WERI-Rb-1 (cell line): ENCODE measurements around the gene SPTBN1.

ENCODE experiments used
- DNase-seq: peaks from one replicate; pipeline ENCODE4 v3.0.0-alpha.2; 2020
- H3K27ac ChIP-seq: fragments of 250-450 bp; sonication (Bioruptor Pico); 2 replicates; pipeline ENCODE4 v1.5.1; 2020; ENCODE audit warnings: mild to moderate bottlenecking, moderate library complexity
- H3K27me3 ChIP-seq: fragments of 250-450 bp; sonication (Bioruptor Pico); 2 replicates; pipeline ENCODE4 v1.5.1; 2021; ENCODE audit warnings: mild to moderate bottlenecking, low read depth, moderate library complexity; ENCODE audit not compliant: insufficient read depth, severe bottlenecking
- H3K36me3 ChIP-seq: fragments of 250-450 bp; sonication (Bioruptor Pico); 2 replicates; pipeline ENCODE4 v1.5.1; 2020; ENCODE audit warnings: mild to moderate bottlenecking, moderate library complexity
- H3K4me3 ChIP-seq: 2 replicates; pipeline ENCODE4 v1.5.1; 2011; ENCODE audit warnings: low read depth, mild to moderate bottlenecking, control low read depth, low read length
- H3K9me3 ChIP-seq: fragments of 250-450 bp; sonication (Bioruptor Pico); 2 replicates; pipeline ENCODE4 v1.5.1; 2021; ENCODE audit warnings: mild to moderate bottlenecking, moderate library complexity; ENCODE audit not compliant: severe bottlenecking
- CTCF ChIP-seq: IDR thresholded peaks from 2 replicates; pipeline ENCODE4 v1.5.1; 2011; ENCODE audit warnings: low read depth, mild to moderate bottlenecking, control low read depth, inconsistent platforms, low read length

SPTBN1 gene

DNA sequence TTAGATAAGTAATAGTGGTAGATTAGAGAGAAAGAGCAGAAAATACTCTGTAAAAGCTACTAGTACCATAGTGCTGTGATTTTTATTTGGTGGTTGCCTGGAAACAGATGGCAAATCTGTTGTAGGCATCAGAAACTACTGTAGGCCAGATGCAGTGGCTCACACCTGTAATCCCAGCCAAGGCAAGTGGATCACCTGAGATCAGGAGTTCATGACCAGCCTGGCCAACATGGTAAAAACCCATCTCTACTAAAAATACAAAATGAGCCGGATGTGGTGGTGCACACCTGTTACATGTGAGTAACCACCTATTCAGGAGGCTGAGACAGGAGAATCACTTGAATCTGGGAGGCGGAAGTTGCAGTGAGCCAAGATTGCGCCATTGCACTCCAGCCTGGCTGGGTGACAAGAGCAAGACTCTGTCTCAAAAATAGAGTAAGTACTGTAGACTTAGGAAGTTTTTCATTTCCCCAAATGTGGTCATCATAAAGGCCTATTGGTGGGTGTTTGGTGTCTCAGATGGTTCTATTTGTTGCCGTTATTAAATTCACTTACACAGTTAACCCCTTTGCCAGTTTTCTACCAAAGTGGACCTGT is 79.6 kb downstream of the SPTBN1 start:
- no peaks in the 10 kb centered on the region for H3K9me3 ChIP-seq
- DNase-seq = no peak
- TF ChIP-seq CTCF = no peak
- H3K27me3 ChIP-seq = no peaks in the 10 kb centered on the region
- peaks cover 26% of the 10 kb centered on the region for H3K36me3 ChIP-seq
- no peak overlapping the region for H3K27ac ChIP-seq
- no peak overlapping the region for H3K4me3 ChIP-seq

DNA sequence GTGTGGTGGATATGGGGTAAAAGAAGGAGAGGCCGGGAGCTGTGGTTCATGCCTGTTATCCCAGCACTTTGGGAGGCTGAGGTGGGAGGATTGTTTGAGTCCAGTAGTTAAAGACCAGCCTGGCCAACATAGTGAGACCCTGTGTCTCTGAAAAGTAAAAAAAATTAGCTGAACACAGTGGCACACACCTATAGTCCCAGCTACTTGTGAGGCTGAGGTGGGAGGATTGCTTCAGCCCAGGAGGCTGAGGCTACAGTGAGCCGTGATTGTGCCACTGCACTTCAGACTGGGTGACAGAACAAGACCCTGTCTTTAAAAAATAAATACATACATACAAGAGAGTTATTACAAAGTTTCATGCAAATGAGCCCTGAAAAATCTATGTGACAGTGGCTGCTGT is 80.6 kb downstream of the SPTBN1 start:
- no peaks in the 10 kb centered on the region for H3K9me3 ChIP-seq
- H3K36me3 ChIP-seq = peaks cover 26% of the 10 kb centered on the region
- no peaks in the 10 kb centered on the region for H3K27me3 ChIP-seq
- DNase-seq = no peak
- no peak overlapping the region for H3K4me3 ChIP-seq
- no peak overlapping the region for H3K27ac ChIP-seq
- no peak for TF ChIP-seq CTCF

DNA sequence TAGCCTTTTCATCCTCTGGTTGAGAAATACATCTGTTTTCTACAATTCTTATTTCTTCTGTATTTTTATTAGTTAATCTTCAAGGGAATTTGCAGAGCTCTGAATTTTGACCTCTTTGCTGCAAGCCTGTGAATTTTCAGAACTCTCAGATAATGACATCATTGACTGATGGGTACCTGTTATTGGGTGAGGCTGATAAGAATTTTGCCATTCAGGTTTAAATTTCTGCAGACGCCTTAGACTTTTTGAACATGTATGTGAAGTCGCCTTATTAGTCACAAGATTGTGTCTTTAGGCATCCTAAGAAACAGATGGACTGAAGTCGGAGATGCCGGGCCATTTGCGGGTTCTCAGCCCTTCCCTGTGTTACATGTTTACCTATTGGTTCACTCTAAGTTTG is 82.4 kb downstream of the SPTBN1 start:
- Histone ChIP-seq H3K27me3 (no peaks in the 10 kb centered on the region), H3K36me3 (peaks cover 18% of the 10 kb centered on the region), H3K4me3 (no peak overlapping the region), H3K27ac (no peak overlapping the region), H3K9me3 (no peaks in the 10 kb centered on the region)
- DNase-seq = no peak
- TF ChIP-seq CTCF = no peak

DNA sequence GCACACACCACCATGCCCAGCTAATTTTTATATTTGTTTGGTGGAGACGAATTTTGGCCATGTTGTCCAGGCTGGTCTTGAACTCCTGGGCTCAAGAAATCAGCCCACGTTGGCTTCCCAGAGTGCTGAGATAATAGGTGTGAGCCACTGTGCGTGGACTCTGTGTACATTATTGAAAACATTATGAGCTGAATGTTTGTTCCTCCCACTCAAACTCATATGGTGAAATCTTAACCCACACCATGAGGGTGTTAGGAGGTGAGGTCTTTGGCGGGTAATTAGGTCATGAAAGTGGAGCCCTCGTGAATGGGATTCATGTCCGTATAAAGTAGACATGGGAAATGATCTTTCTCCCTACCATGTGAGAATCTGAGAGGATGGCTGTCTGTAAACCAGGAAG is 83.6 kb downstream of the SPTBN1 start:
- Histone ChIP-seq H3K27ac (no peak overlapping the region), H3K4me3 (no peak overlapping the region), H3K9me3 (no peaks in the 10 kb centered on the region), H3K27me3 (no peaks in the 10 kb centered on the region), H3K36me3 (peaks cover 14% of the 10 kb centered on the region)
- TF ChIP-seq CTCF = no peak
- no peak for DNase-seq

DNA sequence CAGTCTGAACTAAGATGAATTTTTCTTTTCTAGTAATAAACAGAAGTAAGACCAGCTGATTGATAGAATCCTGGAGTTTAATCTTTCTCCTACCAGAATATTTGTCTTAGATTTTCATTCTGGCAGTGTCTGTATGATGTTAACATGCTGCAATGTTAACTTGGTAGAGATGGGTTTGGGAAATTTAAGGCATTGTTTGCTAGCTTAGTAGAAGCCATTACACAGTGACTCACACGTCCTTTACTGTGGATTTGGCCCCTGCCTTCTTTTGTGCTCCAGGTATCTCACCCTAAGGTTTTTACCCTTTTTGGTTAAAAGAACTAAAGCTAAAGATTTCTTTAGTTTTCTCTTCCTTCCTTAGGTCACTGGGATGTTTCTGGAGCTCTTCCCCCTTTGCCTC is 84.1 kb downstream of the SPTBN1 start:
- H3K36me3 ChIP-seq = peaks cover 13% of the 10 kb centered on the region
- H3K4me3 ChIP-seq = no peak overlapping the region
- no peak overlapping the region for H3K27ac ChIP-seq
- TF ChIP-seq CTCF = no peak
- no peak for DNase-seq
- no peaks in the 10 kb centered on the region for H3K9me3 ChIP-seq
- H3K27me3 ChIP-seq = no peaks in the 10 kb centered on the region

DNA sequence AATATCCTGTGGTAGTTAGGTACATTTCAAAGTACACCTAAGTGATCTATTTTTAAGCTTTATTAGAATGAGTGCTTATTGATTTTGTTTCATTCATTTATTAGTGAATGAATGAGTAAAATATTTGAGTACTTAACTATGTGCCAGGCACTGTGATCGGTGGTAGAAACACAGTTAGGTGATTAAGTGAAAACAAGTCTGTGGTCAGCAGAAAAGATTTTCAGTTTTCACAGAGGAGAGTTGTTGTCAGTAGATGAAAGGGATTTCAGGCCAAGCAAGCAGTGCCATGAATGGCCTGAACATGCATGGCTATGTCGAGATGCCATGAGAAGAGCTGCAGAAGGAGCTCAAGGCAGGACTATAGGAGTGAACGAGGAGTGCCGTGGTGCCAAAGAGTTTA is 85.9 kb downstream of the SPTBN1 start:
- Histone ChIP-seq H3K4me3 (no peak overlapping the region), H3K27me3 (no peaks in the 10 kb centered on the region), H3K27ac (no peak overlapping the region), H3K36me3 (peaks cover 6% of the 10 kb centered on the region; the same call in 1 of the 2 replicates), H3K9me3 (no peaks in the 10 kb centered on the region)
- DNase-seq = no peak
- no peak for TF ChIP-seq CTCF
